GM12865 (cell line): ENCODE measurements around the gene GNAS.
A peak's percentile ranks its signal among the peaks of the same experiment; 100 is the strongest.

Source experiments
- DNase-seq: peaks from one replicate; pipeline ENCODE4 v3.0.0; 2010; ENCODE audit warnings: low read depth
- H3K4me3 ChIP-seq: 2 replicates; pipeline ENCODE4 v1.5.1; 2011; ENCODE audit warnings: mild to moderate bottlenecking, low read depth, low read length, control low read depth
- CTCF ChIP-seq: IDR thresholded peaks from 2 replicates; pipeline ENCODE4 v1.5.1; 2011; ENCODE audit warnings: low read length, control low read depth, low read depth, inconsistent platforms; ENCODE audit not compliant: insufficient read depth; ENCODE audit errors: missing control alignments

GNAS gene

GRCh38 chr20:58899512-58899911 lies 47.0 kb downstream of the GNAS start:
- no peak overlapping the region for H3K4me3 ChIP-seq
- no peak for TF ChIP-seq CTCF
- no peak for DNase-seq

- no peak for DNase-seq
- no peak overlapping the region for H3K4me3 ChIP-seq
- no peak for TF ChIP-seq CTCF
Measured at GRCh38 chr20:58900397-58900796, 47.9 kb downstream of the GNAS start.

GRCh38 chr20:58901488-58902402 lies 49.2 kb downstream of the GNAS start:
- no peak overlapping the region for H3K4me3 ChIP-seq
- TF ChIP-seq CTCF = no peak
- DNase-seq = no peak

GRCh38 chr20:58903614-58904013 lies 51.1 kb downstream of the GNAS start:
- H3K4me3 ChIP-seq = no peak overlapping the region
- no peak for DNase-seq
- TF ChIP-seq CTCF = no peak

GRCh38 chr20:58905236-58905635 lies 52.7 kb downstream of the GNAS start:
- no peak for DNase-seq
- no peak for TF ChIP-seq CTCF

GRCh38 chr20:58906111-58906510 lies 53.6 kb downstream of the GNAS start:
- no peak for DNase-seq
- H3K4me3 ChIP-seq = no peak overlapping the region
- no peak for TF ChIP-seq CTCF

More at GRCh38 chr20:58905236-58905635, 52.7 kb downstream of the GNAS start:
- H3K4me3 ChIP-seq = no peak overlapping the region

- peak overlapping the region; percentile 63 for H3K4me3 ChIP-seq
- TF ChIP-seq CTCF = no peak
- peak; percentile 68 for DNase-seq
Measured at GRCh38 chr20:58906894-58907293, 54.4 kb downstream of the GNAS start.
